ENCODE data around the gene ASXL1. TPM values are rescaled to one million over a fixed set of nuclear protein-coding genes. Genes with fewer than 3 reads are reported as not detected.

The ASXL1 gene
- total and polyA plus RNA-seq, 9 of the 15 experiments (the other 6 are each of a cell fraction or from before 2014, with no cell fraction given): 6.5 to 65.3 (median 32.3) TPM

GRCh38 chr20:32364554-32365208 lies 6.5 kb downstream of the ASXL1 start:
- no peak overlapping the region for H2AFZ ChIP-seq (ENCODE audit: low read depth, low read length)
- peaks cover 3% of the 10 kb centered on the region for H3K9me1 ChIP-seq (ENCODE audit: control insufficient read depth, insufficient read depth, low read length)
- H3K4me3 ChIP-seq: no peak overlapping the region
- no peak overlapping the region for H3K4me2 ChIP-seq (ENCODE audit: insufficient read depth, low read length)
- WGBS (ENCODE audit: insufficient coverage, low coverage, missing lambda C conversion rate): 71% methylated on average over 7 of the region's 7 CpGs
- intact Hi-C loops (cut with micrococcal nuclease): no loop called here
- DNase-seq (ENCODE audit: extremely low read depth in 1 of 4, low spot score in 3 of 4) (no peak), ATAC-seq (peak; percentile 27; the same call in 2 of the 3 replicates), FAIRE-seq (no peak)
- H3K36me3 ChIP-seq (ENCODE audit: control insufficient read depth, insufficient read depth, low read length): peaks cover 52% of the 10 kb centered on the region
- no peak overlapping the region; a peak in 1 of 4 replicates for H3K9ac ChIP-seq (ENCODE audit: insufficient read depth in 1 of 2, low read depth in 2 of 2, low read length in 2 of 2)
- peaks cover 14 to 17% of the 10 kb centered on the region in 2 experiments; a peak in 4 of 5 replicates for H3K4me1 ChIP-seq (replicated peaks in 1 of 2; ENCODE audit: control insufficient read depth in 2 of 2, insufficient read depth in 2 of 2, low read length in 2 of 2)
- H3K27me3 ChIP-seq (ENCODE audit: control insufficient read depth in 2 of 2, insufficient read depth in 2 of 2, low read length in 2 of 2): no peaks in the 10 kb centered on the region
- no TSS peak for BruUV-seq (replicated peaks)
- POLR2A ChIA-PET: interaction anchor here (0.5 to 1.5 kb wide), 6 partner anchors 8 to 89 kb away, joined by 3 to 6 read pairs (median 3); no protein-coding TSS in a partner anchor
- H3K9me3 ChIP-seq (replicated peaks; ENCODE audit: control insufficient read depth, insufficient read depth, low read depth, low read length): no peaks in the 10 kb centered on the region
- CTCF ChIA-PET (ENCODE audit: low intra/inter-chr PET ratio): no interaction called here
- peaks cover 38% of the 10 kb centered on the region for H4K20me1 ChIP-seq (replicated peaks; ENCODE audit: control insufficient read depth, insufficient read depth, low read length)
- in situ Hi-C loops (cut with MboI): no loop called here
- no peak overlapping the region for H3K27ac ChIP-seq (ENCODE audit: extremely low read depth, low read depth, low read length)
- H3K79me2 ChIP-seq (ENCODE audit: control insufficient read depth, insufficient read depth, low read length): peaks cover 93% of the 10 kb centered on the region
- TF ChIP-seq PKNOX1 (IDR thresholded peaks at IDR 0.05): peak; percentile 89
- TF ChIP-seq BCOR (IDR thresholded peaks at IDR 0.05): no peak
- no peak for TF ChIP-seq MLLT1 (IDR thresholded peaks at IDR 0.05)
- no peak for TF ChIP-seq MAZ (CRISPR knock-in tag; conservative IDR thresholded peaks at IDR 0.05 in 1 of 2, IDR thresholded peaks at IDR 0.05 in 1 of 2)
- TF ChIP-seq NBN (IDR thresholded peaks at IDR 0.05; ENCODE audit: low read depth): no peak
- no peak for TF ChIP-seq SNAPC5 (CRISPR knock-in tag; IDR thresholded peaks at IDR 0.05)
- TF ChIP-seq ZNF449 (CRISPR knock-in tag; IDR thresholded peaks at IDR 0.05): no peak
- no peak for TF ChIP-seq ARID3A (IDR thresholded peaks at IDR 0.05; ENCODE audit: borderline replicate concordance, low read depth, low read length)
- no peak for TF ChIP-seq CREBBP (IDR thresholded peaks at IDR 0.05; ENCODE audit: low read depth, low read length)
- no peak for TF ChIP-seq PBX2 (CRISPR knock-in tag; IDR thresholded peaks at IDR 0.05; ENCODE audit: low read depth)
- 0 out of 2 replicates have a peak, but pooled peaks have one; percentile 11 for TF ChIP-seq PBX2 (tag; conservative IDR thresholded peaks at IDR 0.05; ENCODE audit: low read depth)
